T-helper 2 cell (primary cell): ENCODE data around the gene OR7G3.

ENCODE experiments used
- DNase-seq, 5 experiments: peaks; one replicate each; pipeline versions ENCODE4 v3.0.0 to v3.0.0-alpha.2; 2012 to 2022

Gene OR7G3

GRCh38 chr19:9086761-9087160 is 40.0 kb downstream of the OR7G3 start, which contains the start of gene OR1M1:
OR1M1 (plus strand) TSS chr19:9087061; CDS start chr19:9093245, 6,184 bp downstream.
- DNase-seq, result no peak

GRCh38 chr19:9078651-9079050 is 48.1 kb downstream of the OR7G3 start:
- DNase-seq, result no peak

- no peak for DNase-seq
Measured at GRCh38 chr19:9076901-9077300, 49.8 kb downstream of the OR7G3 start.
